ENCODE measurements around the gene IQCN.

- TF ChIP-seq CTCF (conservative IDR thresholded peaks at IDR 0.05 in 1 of 2, IDR thresholded peaks at IDR 0.05 in 1 of 2; ENCODE audit: low read depth in 1 of 2, low read length in 2 of 2) (no peak), EZH2 (IDR thresholded peaks at IDR 0.05; ENCODE audit: low read length, missing control alignments) (no peak)
Measured at GRCh38 chr19:18292810-18293641, 18.8 kb upstream of the IQCN start.
